Measurements from ENCODE around the gene ZC3HAV1.
"Not testable (repeated sequence)": the region's sequence is repeated elsewhere in the genome, so short reads cannot be mapped to it uniquely, and the experiment has no call there.

Gene ZC3HAV1

DNA sequence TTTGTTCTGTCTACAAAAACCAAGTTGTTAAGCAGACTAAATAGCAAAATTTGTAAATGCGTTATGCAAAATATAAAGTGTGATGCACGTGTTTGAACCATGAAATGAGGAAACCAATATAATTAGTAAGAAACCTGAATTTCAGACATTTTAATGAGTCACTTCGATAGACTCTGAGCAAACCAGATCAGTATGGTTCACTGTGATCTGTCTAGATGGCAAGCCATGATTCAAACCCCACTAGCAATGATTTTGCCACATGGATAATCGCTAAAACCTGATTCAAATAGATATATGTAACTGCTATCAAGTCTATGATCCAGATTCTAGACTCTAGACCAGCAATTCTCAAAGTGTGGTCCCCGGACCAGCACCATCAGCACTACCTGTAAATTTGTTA is 24.8 kb downstream of the ZC3HAV1 start:
- no peak for DNase-seq

DNA sequence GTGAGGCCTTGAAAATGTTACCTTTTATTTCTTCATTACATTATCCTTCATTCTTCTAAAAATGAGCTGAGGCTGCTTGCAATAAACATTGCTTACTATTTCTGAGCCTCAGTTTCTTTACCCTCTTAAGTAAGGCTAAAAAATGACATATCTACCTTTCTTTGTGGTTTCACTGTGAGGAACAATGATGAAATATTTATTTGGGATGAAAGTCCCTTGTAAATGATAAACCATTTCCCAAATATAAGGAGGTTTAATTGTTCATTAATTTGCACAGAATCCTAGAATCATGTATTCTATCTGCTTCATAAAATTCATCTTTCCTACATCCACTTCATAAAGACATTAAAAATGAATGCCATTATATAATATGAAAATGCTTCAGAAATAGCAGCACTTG is 27.9 kb downstream of the ZC3HAV1 start:
- no peak for DNase-seq

GRCh38 chr7:139080905-139081304 is 28.6 kb downstream of the ZC3HAV1 start:
- DNase-seq = no peak

DNA sequence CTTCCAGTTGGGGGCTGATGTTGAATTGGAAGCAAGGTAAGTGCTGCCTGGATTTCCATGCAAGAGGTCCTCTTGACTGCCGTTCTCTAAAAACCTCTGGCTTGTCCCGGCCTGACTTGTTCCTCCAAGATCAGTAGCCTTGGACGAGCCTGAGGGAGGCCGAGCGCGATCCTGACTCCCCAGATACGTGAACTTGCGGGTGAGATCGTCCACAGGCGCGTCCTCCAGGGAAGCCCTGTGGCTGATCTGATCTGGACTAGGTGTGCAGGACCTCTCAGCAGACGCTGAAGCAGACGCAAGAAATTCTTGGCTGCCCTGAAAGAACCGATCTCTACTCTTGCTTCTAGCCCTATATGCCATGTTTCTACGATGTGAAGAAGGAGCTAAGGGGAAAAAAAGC is 29.7 kb downstream of the ZC3HAV1 start:
- no peak for DNase-seq

DNA sequence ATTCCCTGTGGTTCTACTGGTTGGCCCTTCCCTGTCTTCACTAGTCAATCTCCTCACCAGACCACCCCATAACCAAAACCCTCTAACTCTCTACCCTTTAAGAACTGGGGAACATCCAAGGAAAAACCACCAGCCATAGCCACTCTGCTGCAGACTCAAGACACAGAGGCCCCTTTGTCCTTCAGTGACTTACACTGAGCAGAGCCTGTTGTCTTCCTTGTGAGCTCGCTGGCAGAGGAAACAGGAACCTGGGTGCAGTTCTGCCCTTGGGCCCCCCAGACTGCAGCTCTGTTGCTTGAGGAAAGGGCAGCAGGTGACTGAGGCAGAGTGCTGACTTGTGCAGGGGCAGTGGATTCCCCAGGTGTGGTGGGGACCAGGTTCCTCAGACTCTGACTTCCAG is 30.6 kb downstream of the ZC3HAV1 start:
- DNase-seq = no peak

DNA sequence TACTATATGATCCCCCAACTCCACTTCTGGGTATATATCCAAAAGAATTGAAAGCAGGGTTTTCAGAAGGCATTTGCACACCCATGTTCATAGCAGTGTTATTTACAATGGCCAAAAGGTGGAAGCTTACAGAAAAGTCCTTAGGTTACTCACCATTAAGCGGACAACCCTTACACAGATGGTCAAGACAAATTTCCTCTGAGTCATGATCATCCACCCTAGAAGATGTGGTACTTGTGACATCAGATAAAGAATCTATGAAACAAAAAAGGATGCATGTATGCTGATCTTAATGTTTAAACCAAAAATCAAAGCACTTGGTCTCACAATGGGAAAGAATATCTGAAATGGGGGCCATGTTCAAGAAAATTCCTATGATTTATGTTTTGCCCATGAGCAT is 31.1 kb downstream of the ZC3HAV1 start:
- DNase-seq = no peak

- not testable (repeated sequence) for DNase-seq
Observed at GRCh38 chr7:139077706-139078105, 31.8 kb downstream of the ZC3HAV1 start.

GRCh38 chr7:139075871-139076686 is 33.4 kb downstream of the ZC3HAV1 start:
- DNase-seq = no peak

- peak; percentile 71 for DNase-seq
Observed at GRCh38 chr7:139075031-139075652, 34.4 kb downstream of the ZC3HAV1 start.

DNA sequence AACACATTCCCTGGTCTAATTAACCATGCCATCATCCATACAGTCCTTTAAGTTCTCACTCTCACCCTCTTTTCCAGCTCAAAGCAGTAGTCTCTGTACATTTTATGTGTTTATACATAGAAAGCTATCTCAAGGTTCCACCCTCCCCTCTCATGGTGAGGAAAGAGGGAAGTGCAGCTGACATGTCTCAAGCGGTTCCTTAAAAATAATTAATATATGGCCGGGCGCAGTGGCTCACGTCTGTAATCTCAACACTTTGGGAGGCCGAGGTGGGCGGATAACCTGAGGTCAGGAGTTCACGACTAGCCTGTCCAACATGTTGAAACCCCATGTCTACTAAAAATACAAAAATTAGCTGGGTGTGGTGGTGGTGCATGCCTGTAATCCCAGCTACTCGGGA is 36.7 kb downstream of the ZC3HAV1 start:
- DNase-seq = no peak

DNA sequence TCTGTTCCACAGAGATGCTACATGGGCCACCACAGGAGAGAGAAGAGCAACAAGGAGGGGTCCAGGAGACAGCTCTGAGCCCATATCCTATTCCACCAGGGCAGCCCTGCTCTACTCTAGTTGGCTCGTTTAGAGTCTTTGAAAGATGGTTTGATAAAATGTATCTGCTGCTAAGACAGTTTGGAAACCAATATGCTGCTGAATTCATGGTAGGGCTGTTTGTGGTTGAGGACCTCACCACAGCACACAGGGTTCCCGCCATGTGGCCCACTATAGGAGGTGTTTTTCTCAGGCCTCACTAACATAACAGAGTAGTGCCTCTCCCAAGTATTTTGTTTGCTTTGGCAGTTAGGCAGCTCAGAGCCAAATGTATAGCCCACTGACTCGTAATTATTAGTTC is 37.8 kb downstream of the ZC3HAV1 start:
- no peak for DNase-seq

- DNase-seq = no peak
Observed at GRCh38 chr7:139068544-139069399, 40.7 kb downstream of the ZC3HAV1 start.

DNA sequence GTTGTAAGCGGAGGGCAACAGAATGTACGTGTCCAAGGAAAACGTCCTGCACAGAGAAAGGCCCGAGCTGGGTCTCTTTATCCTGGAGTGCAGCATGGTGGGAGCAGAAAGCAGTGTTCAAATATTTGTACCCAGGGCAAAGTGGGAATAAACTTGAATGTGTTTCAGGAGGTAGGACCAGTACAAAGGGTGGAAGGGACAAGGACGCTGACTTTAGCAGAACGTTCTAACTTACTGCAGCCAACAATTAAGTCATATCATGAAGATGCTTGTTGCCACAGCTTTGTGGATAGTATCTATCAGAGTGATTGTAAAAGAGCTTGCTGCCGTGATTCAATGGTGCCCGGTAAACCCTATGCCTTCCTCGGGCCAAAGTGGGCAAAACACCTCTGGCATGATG is 43.2 kb downstream of the ZC3HAV1 start:
- no peak for DNase-seq

DNA sequence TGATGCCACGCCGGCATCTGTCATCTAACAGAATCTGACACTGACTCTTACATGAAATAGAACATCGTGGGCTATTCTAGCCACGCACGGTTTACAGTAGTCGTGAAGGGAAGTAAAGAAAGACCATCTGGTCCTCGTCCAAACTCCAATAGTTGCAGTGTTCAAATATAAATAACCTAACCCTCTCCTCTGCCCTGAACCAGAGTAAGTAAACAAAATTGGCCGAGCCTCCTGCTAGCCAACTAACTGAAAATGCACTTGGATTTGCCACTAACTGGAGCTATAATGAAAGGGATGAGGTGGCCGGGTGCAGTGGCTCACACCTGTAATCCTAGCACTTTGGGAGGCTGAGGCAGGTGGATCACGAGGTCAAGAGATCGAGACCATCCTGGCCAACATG is 44.2 kb downstream of the ZC3HAV1 start:
- no peak for DNase-seq

DNA sequence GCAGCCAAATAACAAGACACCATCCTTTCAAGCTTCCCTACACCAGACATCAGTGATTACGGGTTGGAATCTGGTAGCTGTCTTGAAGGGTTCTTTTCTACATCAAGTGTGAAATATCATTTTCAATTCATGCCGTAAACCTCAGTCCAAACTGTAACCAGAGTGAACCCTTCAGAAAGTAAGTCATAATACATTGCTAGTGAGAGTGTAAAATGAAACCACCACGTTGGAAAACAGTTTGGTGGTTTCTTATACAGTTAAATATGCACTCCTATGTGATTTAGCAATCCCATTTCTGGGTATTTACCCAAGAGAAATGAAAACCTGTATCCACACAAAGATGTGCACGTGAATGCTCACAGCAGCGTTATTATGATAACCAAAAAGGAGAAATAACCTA is 48.1 kb downstream of the ZC3HAV1 start:
- no peak for DNase-seq

DNA sequence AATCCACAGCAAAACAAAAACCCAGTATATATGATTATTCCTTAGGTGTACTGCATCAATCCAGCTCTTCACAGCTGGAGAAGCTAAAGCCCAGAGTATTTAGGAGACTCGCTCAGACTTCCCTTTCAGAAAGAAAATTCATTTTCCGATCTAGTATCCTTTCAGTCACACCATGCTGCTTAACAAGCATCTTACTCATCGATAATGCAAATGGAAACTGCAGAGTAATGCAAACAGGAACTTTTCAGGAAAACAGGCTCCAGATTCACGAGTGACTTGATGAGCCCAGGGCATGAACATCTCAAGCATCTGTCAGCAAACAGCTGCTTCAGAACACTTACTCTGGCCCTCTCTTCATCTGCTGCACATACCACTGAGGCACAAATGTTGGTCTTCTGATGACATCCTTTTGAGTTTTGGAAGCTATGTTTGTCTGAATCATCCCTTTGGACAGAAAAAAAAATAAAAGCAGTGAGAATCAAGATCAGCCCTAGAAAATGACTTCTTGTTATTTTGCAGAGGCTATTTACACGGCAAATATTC is 48.8 kb downstream of the ZC3HAV1 start:
- DNase-seq = no peak

DNA sequence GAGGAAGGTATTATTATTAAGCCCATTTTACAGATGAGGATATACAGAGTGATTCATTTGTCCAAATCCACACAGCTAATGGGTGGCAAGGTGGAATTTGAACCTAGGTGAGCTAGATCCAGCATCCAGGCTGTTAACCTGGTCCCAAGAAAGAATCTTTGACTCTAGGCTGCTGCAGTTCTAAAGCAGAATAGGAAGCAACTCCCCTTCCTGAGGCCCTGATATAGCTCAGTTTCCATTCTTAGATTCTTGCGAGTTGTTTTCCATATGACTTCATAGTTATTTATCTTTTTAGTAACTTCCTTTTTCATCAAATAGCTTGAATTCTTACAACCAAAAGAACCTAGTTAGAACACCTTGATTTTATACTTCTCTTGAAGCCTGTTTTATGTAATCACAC is 49.6 kb downstream of the ZC3HAV1 start:
- DNase-seq = no peak

GRCh38 chr7:139058943-139059342 is 50.6 kb downstream of the ZC3HAV1 start:
- no peak for DNase-seq

DNA sequence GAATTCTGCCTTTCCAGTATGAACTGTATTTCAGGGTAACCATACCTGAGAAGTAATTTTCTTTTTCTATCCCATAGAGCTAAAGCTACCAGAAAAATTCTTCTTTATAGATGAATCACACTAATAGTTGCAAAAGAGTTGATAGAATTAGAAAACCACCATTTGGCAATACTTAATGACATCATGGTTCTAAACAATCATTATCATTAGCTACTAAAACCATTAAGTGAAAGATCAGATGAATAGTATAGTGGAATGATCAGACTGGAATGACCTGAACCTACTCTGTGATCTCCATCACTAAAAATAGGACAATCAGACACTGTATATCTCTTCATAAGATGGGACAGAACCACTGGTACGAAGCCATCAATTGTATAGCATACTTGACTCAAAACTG is 53.8 kb downstream of the ZC3HAV1 start:
- no peak for DNase-seq

DNA sequence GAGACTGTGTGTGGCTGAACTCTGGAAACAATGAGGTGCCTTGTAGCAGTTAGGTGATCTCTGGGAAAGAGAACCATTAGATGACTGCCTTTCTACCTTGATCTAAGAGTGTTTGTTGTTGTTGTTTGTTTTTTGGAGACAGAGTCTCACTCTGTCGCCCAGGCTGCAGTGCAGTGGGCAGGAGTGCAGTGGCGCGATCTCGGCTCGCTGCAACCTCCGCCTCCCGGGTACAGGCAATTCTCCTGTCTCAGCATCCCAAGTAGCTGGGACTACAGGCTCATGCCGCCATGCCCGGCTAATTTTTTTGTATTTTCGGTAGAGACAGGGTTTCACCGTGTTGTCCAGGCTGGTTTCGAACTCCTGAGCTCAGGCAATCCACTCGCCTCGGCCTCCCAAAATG is 54.9 kb downstream of the ZC3HAV1 start:
- DNase-seq = not testable (repeated sequence)

DNA sequence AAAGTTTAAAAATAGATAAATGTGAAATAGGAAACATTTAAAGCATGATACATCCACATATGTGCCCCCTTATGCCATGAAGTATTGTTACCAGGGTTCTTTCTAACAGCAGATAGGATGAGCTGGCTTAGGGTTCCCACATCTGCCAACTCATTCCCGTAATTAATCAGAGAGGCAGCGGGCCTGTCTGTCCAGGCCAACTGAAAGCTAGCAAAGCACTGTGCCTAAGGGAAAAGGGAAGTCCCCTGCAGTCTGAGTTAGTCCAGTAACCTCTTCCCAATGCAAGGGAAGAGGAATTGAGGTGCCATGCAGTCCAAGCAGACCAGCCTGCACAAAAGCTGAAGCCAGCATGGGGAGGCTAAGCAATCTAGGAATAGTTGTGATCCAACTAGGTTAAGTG is 55.4 kb downstream of the ZC3HAV1 start:
- DNase-seq = no peak

DNA sequence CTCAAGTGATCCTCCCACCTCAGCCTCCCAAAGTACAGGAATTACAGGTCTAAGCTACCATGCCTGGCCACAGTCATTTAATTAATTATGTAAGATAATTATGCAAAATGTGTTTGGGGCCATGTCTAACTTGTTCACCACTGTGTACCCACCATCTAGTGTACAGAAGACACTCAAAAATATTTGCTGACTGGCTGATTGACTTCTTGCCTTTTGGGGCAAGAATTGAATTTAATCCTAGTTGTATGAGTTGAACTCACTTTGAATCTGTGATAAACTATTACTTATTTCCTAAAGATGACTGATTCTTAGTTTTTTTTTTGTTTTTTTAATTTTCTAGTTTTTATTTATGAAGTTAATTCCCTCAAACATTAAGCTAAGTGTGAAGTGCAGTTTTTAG is 57.9 kb downstream of the ZC3HAV1 start:
- DNase-seq = no peak

DNA sequence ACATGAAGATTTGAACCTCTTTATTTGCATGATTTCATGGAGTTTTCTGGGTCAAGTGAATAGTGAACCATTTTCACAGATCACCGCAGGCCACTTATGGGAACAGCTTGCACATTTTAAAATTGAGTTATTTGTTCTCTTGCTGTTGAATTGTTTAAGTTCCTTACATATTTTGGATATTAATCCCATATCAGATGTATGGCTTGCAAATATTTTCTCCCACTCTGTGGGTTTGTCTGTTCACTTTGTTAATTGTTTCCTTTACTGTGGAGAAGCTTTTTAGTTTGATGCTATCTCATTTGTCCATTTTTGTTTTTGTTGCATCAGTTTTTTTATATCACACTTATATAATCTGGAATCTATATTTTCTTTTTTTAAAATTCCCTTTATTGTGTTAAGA is 59.6 kb downstream of the ZC3HAV1 start:
- no peak for DNase-seq

DNA sequence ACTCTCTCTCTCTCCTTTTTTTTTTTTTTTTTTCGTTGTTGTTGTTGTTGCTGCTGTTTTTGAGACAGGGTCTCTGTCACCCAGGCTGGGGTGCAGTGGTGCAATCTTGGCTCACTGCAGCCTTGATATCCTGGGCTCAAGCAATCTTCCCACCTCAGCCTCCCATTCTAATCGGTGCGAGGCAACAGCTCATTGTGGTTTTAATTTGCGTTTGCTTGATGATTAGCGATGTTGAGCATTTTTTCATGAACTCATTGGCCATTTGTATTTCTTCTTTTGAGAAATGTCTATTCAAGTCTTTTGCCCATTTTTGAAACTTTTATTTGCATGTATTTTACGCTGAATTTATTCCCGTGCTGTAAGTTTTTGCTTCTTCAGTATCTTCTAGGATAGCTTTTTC is 60.4 kb downstream of the ZC3HAV1 start:
- no peak for DNase-seq

Measured in activated CD4-positive, alpha-beta T cell treated with anti-CD3 and anti-CD28 coated beads for 48 hours (primary cell).